Brain microvascular endothelial cell (primary cell): ENCODE data around the gene FAM20A.

Source experiments
- DNase-seq: peaks from one replicate; pipeline ENCODE4 v3.0.0-alpha.2; 2020
- H3K27ac ChIP-seq: fragments of 250-450 bp; sonication (Bioruptor Pico); 2 replicates; pipeline ENCODE4 v1.5.1; 2020; ENCODE audit warnings: mild to moderate bottlenecking, moderate library complexity
- H3K27me3 ChIP-seq: fragments of 250-450 bp; sonication (Bioruptor Pico); replicated peaks from 2 replicates; pipeline ENCODE4 v1.5.1; 2020; ENCODE audit warnings: mild to moderate bottlenecking
- H3K36me3 ChIP-seq: fragments of 250-450 bp; sonication (Bioruptor Pico); replicated peaks from 2 replicates; pipeline ENCODE4 v1.5.1; 2020; ENCODE audit warnings: mild to moderate bottlenecking
- H3K4me3 ChIP-seq: 2 replicates; pipeline ENCODE4 v1.5.1; 2011; ENCODE audit warnings: low read depth, mild to moderate bottlenecking, control low read depth, low read length, moderate library complexity
- CTCF ChIP-seq: IDR thresholded peaks from 2 replicates; pipeline ENCODE4 v1.5.1; 2011; ENCODE audit warnings: low read depth, mild to moderate bottlenecking, moderate library complexity, low read length, control low read depth, inconsistent platforms; ENCODE audit errors: missing control alignments
- in situ Hi-C: cut with HindIII; loops from 2 replicates; pipeline ENCODE4 v1.10.0; 2017; ENCODE audit warnings: low sequenced_read_pairs, low pct_ligation_motif_present

Gene FAM20A

GRCh38 chr17:68560966-68561720 lies 40.0 kb downstream of the FAM20A start:
- in situ Hi-C loops: no loop called here
- TF ChIP-seq CTCF: no peak
- H3K27me3 ChIP-seq: no peaks in the 10 kb centered on the region
- no peaks in the 10 kb centered on the region for H3K36me3 ChIP-seq
- H3K4me3 ChIP-seq: no peak overlapping the region
- no peak for DNase-seq
- H3K27ac ChIP-seq: no peak overlapping the region

- in situ Hi-C loops: no loop called here
- no peak overlapping the region for H3K27ac ChIP-seq
- H3K4me3 ChIP-seq: no peak overlapping the region
- no peak for DNase-seq
- no peaks in the 10 kb centered on the region for H3K36me3 ChIP-seq
- TF ChIP-seq CTCF: no peak
- H3K27me3 ChIP-seq: no peaks in the 10 kb centered on the region
Measured at GRCh38 chr17:68559316-68559715, 41.9 kb downstream of the FAM20A start.

- in situ Hi-C loops: no loop called here
- no peaks in the 10 kb centered on the region for H3K36me3 ChIP-seq
- H3K27ac ChIP-seq: no peak overlapping the region
- no peak for TF ChIP-seq CTCF
- no peak for DNase-seq
- H3K27me3 ChIP-seq: no peaks in the 10 kb centered on the region
- H3K4me3 ChIP-seq: no peak overlapping the region
Measured at GRCh38 chr17:68556551-68556950, 44.6 kb downstream of the FAM20A start.

GRCh38 chr17:68544111-68544915 lies 56.9 kb downstream of the FAM20A start:
- H3K27me3 ChIP-seq: no peaks in the 10 kb centered on the region
- TF ChIP-seq CTCF: no peak
- peaks cover 3% of the 10 kb centered on the region for H3K36me3 ChIP-seq
- no peak for DNase-seq
- in situ Hi-C loops: no loop called here
- no peak overlapping the region for H3K27ac ChIP-seq
- no peak overlapping the region for H3K4me3 ChIP-seq

- DNase-seq: no peak
- H3K27ac ChIP-seq: no peak overlapping the region
- H3K27me3 ChIP-seq: no peaks in the 10 kb centered on the region
- H3K4me3 ChIP-seq: no peak overlapping the region
- in situ Hi-C loops: no loop called here
- H3K36me3 ChIP-seq: peaks cover 5% of the 10 kb centered on the region
- TF ChIP-seq CTCF: no peak
Measured at GRCh38 chr17:68542698-68543463, 58.3 kb downstream of the FAM20A start.
